Measurements from ENCODE around the gene E2F6. TPM values are rescaled to one million over a fixed set of nuclear protein-coding genes. Genes with fewer than 3 reads are reported as not detected.

E2F6 gene
- total RNA-seq, 1 experiment from 2014 or later: 21.8 TPM

DNA sequence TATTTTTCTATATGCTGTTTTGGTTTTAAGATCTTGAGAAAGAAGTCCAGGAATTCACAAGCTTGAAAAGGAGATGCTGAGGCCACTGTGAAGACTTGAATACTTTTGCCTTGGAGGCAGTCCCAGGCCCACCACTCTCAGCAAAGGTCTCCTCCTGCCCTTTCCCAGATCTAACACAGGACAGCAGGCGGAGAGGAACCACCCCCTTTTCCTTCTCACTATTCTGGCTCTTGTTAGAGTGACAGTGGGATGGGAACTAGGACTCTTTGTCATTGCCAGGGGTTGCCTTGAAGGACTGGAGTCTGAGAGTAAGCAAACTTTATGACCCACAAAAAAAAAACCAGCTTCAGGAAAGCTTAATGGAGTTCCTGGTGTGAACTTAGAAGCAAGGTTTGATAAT is 54.7 kb downstream of the E2F6 start:
- Histone ChIP-seq H3K14ac (ENCODE audit: insufficient read depth, low read length) (no peak overlapping the region), H3K27ac (ENCODE audit: insufficient read length, low read depth, low read length) (no peak overlapping the region), H4K91ac (ENCODE audit: insufficient read length, low read depth, low read length) (no peak overlapping the region), H2AK5ac (ENCODE audit: insufficient read length, low read length) (no peak overlapping the region), H3K4ac (ENCODE audit: low read depth, low read length) (no peak overlapping the region), H2BK15ac (ENCODE audit: low read depth, low read length) (no peak overlapping the region), H3K9me3 (ENCODE audit: control insufficient read depth, low read depth, low read length) (no peaks in the 10 kb centered on the region), H3K56ac (ENCODE audit: insufficient read length, low read depth, low read length) (no peak overlapping the region), H2AFZ (ENCODE audit: low read length) (no peak overlapping the region), H2BK12ac (ENCODE audit: insufficient read length, low read depth, low read length) (no peak overlapping the region), H3K27me3 (ENCODE audit: insufficient read depth, low read length) (no peaks in the 10 kb centered on the region), H3K18ac (ENCODE audit: insufficient read length, low read depth, low read length) (no peak overlapping the region), H3K9ac (ENCODE audit: extremely low read depth, insufficient read length, low read length) (no peak overlapping the region), H4K5ac (ENCODE audit: insufficient read length, low read depth, low read length) (no peak overlapping the region), H2BK5ac (ENCODE audit: insufficient read length, low read length) (no peak overlapping the region), H4K20me1 (ENCODE audit: control insufficient read depth, insufficient read depth, insufficient read length) (no peaks in the 10 kb centered on the region), H2BK120ac (ENCODE audit: low read depth, low read length, poor library complexity, severe bottlenecking) (no peak overlapping the region), H3K4me2 (ENCODE audit: insufficient read depth, insufficient read length, low read length) (no peak overlapping the region), H3K79me1 (ENCODE audit: insufficient read depth, low read depth, low read length, poor library complexity, severe bottlenecking) (no peaks in the 10 kb centered on the region), H3T11ph (ENCODE audit: low read length) (no peak overlapping the region), H3K4me1 (ENCODE audit: insufficient read depth, low read length) (no peaks in the 10 kb centered on the region), H3K23ac (ENCODE audit: insufficient read length, low read depth, low read length) (no peak overlapping the region), H4K8ac (replicated peaks; ENCODE audit: insufficient read length, low read depth, low read length) (no peak overlapping the region), H2BK20ac (ENCODE audit: low read depth, low read length, poor library complexity, severe bottlenecking) (no peak overlapping the region), H3K23me2 (ENCODE audit: insufficient read length, low read depth, low read length, poor library complexity, severe bottlenecking) (no peaks in the 10 kb centered on the region), H3K79me2 (ENCODE audit: insufficient read depth, low read length) (no peaks in the 10 kb centered on the region)
- TF ChIP-seq, protein P1, sequence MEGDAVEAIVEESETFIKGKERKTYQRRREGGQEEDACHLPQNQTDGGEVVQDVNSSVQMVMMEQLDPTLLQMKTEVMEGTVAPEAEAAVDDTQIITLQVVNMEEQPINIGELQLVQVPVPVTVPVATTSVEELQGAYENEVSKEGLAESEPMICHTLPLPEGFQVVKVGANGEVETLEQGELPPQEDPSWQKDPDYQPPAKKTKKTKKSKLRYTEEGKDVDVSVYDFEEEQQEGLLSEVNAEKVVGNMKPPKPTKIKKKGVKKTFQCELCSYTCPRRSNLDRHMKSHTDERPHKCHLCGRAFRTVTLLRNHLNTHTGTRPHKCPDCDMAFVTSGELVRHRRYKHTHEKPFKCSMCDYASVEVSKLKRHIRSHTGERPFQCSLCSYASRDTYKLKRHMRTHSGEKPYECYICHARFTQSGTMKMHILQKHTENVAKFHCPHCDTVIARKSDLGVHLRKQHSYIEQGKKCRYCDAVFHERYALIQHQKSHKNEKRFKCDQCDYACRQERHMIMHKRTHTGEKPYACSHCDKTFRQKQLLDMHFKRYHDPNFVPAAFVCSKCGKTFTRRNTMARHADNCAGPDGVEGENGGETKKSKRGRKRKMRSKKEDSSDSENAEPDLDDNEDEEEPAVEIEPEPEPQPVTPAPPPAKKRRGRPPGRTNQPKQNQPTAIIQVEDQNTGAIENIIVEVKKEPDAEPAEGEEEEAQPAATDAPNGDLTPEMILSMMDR (conservative IDR thresholded peaks at IDR 0.05): no peak
- H3K4me3 Mint-ChIP-seq: no peak overlapping the region
- peaks cover 5% of the 10 kb centered on the region for H3K27me3 Mint-ChIP-seq (ENCODE audit: low read depth)
- peaks cover under 1 to 4% (median 2%) of the 10 kb centered on the region in 3 experiments; a peak in 5 of 7 replicates for H3K36me3 Mint-ChIP-seq (ENCODE audit: insufficient read depth in 1 of 3, low read depth in 3 of 3)
- H3K9me3 Mint-ChIP-seq: peaks cover 4 to 5% of the 10 kb centered on the region in 2 experiments
- H3K4me1 Mint-ChIP-seq: peaks cover 0 to 3% of the 10 kb centered on the region in 2 experiments; a peak in 1 of 4 replicates
- WGBS (ENCODE audit: extremely low coverage, insufficient read length, low lambda C conversion rate): no CpG with 5 or more reads among the region's 1 CpG
- no peak for DNase-seq
- H3K27ac Mint-ChIP-seq: no peak overlapping the region

All from H9 (cell line).